GM20000 (cell line): ENCODE measurements around the gene GPR108.
"Not testable (repeated sequence)": the region's sequence is repeated elsewhere in the genome, so short reads cannot be mapped to it uniquely, and the experiment has no call there.

Experiments
- DNase-seq: peaks from one replicate; pipeline ENCODE4 v3.0.0; 2012; ENCODE audit warnings: low spot score
- TF ChIP-seq, protein P1 (sequence below): IDR thresholded peaks from 2 replicates; pipeline ENCODE4 v1.5.1; 2012; ENCODE audit warnings: mild to moderate bottlenecking, control low read depth; ENCODE audit errors: extremely low read depth, missing control alignments

GPR108 gene

DNA sequence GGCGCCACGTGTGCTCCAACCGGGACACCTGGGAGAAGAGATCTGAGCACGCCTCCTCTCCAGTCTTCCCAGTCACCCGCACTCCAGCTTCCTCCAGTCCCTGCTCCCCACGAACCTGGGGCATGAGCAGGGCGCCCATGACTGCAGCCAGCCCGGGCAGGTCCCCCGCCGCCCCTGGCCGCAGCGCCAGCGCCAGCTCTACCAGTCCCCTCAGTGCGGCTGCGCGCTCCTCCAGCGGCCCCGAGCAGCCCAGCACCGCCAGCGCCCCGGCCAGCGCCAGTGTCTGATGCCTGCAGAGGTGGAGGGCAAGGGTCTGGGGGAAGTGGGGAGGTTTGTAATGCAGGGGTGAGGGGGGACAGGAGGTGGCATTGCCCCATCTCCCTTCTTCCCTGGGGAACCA is 16.8 kb upstream of the GPR108 start:
- no peak for DNase-seq

GRCh38 chr19:6753178-6754031 is 16.0 kb upstream of the GPR108 start:
- DNase-seq: peak; percentile 96
- TF ChIP-seq, protein P1, sequence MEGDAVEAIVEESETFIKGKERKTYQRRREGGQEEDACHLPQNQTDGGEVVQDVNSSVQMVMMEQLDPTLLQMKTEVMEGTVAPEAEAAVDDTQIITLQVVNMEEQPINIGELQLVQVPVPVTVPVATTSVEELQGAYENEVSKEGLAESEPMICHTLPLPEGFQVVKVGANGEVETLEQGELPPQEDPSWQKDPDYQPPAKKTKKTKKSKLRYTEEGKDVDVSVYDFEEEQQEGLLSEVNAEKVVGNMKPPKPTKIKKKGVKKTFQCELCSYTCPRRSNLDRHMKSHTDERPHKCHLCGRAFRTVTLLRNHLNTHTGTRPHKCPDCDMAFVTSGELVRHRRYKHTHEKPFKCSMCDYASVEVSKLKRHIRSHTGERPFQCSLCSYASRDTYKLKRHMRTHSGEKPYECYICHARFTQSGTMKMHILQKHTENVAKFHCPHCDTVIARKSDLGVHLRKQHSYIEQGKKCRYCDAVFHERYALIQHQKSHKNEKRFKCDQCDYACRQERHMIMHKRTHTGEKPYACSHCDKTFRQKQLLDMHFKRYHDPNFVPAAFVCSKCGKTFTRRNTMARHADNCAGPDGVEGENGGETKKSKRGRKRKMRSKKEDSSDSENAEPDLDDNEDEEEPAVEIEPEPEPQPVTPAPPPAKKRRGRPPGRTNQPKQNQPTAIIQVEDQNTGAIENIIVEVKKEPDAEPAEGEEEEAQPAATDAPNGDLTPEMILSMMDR: peak; percentile 53

More for the DNA sequence above, 16.8 kb upstream of the GPR108 start:
- TF ChIP-seq, protein P1: no peak

DNA sequence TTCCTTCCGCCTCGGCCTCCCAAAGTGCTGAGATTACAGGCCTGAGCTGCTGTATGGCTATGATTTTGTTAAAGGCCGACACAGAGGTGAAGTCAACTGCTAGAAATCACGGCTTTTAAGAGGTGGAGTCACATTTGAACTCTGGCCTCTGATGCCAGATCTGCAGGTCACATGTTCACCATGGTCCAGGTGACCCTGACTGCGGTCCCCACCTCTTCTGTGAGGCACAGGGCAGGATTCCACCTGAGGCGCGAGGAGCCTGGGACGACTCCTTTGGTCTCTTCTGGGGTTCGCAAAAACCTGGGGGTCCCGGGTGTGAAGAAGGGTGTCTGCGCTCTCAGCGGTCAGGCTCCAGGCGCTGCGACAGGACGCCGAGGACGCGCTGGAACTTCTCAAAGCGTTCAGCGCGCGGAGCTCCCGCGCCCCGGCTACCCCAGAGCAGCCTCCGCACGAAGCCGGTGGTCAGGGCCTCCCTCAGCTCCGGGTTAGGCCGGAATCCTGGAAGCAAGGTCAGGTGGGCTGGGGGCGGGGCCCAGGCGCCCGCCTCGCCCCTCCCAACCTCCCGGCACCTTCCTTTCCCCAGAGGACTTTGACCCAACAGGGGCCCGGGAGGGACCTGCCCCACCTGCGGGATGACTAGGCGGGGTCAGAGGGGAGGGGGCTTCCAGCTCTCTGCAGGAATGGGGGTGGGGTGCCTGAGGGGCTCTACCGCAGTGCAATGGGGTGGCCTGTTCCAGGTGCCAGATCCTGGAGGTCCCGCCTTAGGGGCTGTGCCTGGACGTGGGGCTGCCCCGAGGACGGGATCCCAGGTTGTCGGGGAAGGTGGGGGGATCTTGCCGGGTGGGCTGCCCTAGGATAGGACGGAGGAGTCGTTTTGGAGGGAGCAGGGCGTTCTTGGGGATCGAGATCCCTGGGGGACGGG is 15.1 kb upstream of the GPR108 start:
- TF ChIP-seq, protein P1: no peak
- DNase-seq: no peak

- no peak for DNase-seq
- TF ChIP-seq, protein P1: no peak
These were observed 13.8 kb upstream of the GPR108 start for GRCh38 chr19:6751189-6751588.

GRCh38 chr19:6750062-6750461 is 12.7 kb upstream of the GPR108 start:
- TF ChIP-seq, protein P1: no peak
- no peak for DNase-seq

GRCh38 chr19:6748543-6748942 is 11.2 kb upstream of the GPR108 start:
- DNase-seq: not testable (repeated sequence)

GRCh38 chr19:6745965-6746364 is 8.6 kb upstream of the GPR108 start:
- DNase-seq: no peak
- TF ChIP-seq, protein P1: no peak
